ENCODE data around the gene PCNX1. TPM values are rescaled to one million over a fixed set of nuclear protein-coding genes. Genes with fewer than 3 reads are reported as not detected.

PCNX1 gene
- total RNA-seq, 1 donor from 2014 or later = 89.0 TPM

GRCh38 chr14:71071042-71071441, 163.8 kb downstream of the PCNX1 start:
- no peak for DNase-seq (ENCODE audit: low spot score)

- DNase-seq (ENCODE audit: low spot score) = no peak
Measured at GRCh38 chr14:71076462-71077092, 169.3 kb downstream of the PCNX1 start.

GRCh38 chr14:71078500-71078899, 171.2 kb downstream of the PCNX1 start:
- DNase-seq (ENCODE audit: low spot score) = no peak

- DNase-seq (ENCODE audit: low spot score) = no peak
Measured at GRCh38 chr14:71086567-71086966, 179.3 kb downstream of the PCNX1 start.

GRCh38 chr14:71089971-71090370, 182.7 kb downstream of the PCNX1 start:
- no peak for DNase-seq (ENCODE audit: low spot score)

- DNase-seq (ENCODE audit: low spot score) = no peak
Measured at GRCh38 chr14:71094722-71095121, 187.5 kb downstream of the PCNX1 start.

- no peak for DNase-seq (ENCODE audit: low spot score)
Measured at GRCh38 chr14:71096947-71097346, 189.7 kb downstream of the PCNX1 start.

GRCh38 chr14:71103662-71104484, 196.6 kb downstream of the PCNX1 start:
- DNase-seq (ENCODE audit: low spot score) = no peak

GRCh38 chr14:71105177-71105576, 197.9 kb downstream of the PCNX1 start:
- no peak for DNase-seq (ENCODE audit: low spot score)

GRCh38 chr14:71107921-71108320, 200.7 kb downstream of the PCNX1 start:
- no peak for DNase-seq (ENCODE audit: low spot score)

GRCh38 chr14:71108398-71109119, 201.3 kb downstream of the PCNX1 start:
- no peak for DNase-seq (ENCODE audit: low spot score)

GRCh38 chr14:71113376-71113775, 206.1 kb downstream of the PCNX1 start:
- no peak for DNase-seq (ENCODE audit: low spot score)

- no peak for DNase-seq (ENCODE audit: low spot score)
Measured at GRCh38 chr14:71114565-71114964, 207.3 kb downstream of the PCNX1 start.

GRCh38 chr14:71115306-71115705, 208.0 kb downstream of the PCNX1 start:
- no peak for DNase-seq (ENCODE audit: low spot score)

GRCh38 chr14:71115821-71116567, 208.7 kb downstream of the PCNX1 start:
- no peak for DNase-seq (ENCODE audit: low spot score)

GRCh38 chr14:71116568-71117122, 209.4 kb downstream of the PCNX1 start:
- DNase-seq (ENCODE audit: low spot score) = no peak

GRCh38 chr14:71117839-71118743, 210.8 kb downstream of the PCNX1 start:
- no peak for DNase-seq (ENCODE audit: low spot score)

GRCh38 chr14:71119075-71119474, 211.8 kb downstream of the PCNX1 start:
- no peak for DNase-seq (ENCODE audit: low spot score)

- DNase-seq (ENCODE audit: low spot score) = no peak
Measured at GRCh38 chr14:71119832-71120231, 212.6 kb downstream of the PCNX1 start.

GRCh38 chr14:71121001-71121400, 213.7 kb downstream of the PCNX1 start:
- DNase-seq (ENCODE audit: low spot score) = no peak
